Measurements from ENCODE around the gene GPR61.

DNA sequence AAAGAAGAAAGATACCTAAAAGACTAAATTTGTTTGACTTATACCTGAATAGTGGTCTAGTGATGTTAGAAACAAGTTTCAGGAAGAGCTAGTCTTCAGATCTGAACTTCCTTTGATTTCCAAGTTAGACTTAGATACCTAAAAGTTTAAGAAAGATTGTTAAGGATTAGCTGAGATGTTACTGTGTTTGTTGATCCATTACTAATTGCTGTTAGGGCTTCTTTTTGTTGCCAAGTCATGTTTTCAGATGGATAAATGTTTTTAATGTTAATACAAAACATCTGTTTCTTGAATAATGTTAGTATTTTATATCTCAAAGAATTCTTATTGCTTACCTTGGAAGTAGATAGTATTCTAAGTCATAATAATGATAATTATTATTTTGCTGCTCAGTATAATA is 20.3 kb downstream of the GPR61 start:
- TF ChIP-seq, protein P1, sequence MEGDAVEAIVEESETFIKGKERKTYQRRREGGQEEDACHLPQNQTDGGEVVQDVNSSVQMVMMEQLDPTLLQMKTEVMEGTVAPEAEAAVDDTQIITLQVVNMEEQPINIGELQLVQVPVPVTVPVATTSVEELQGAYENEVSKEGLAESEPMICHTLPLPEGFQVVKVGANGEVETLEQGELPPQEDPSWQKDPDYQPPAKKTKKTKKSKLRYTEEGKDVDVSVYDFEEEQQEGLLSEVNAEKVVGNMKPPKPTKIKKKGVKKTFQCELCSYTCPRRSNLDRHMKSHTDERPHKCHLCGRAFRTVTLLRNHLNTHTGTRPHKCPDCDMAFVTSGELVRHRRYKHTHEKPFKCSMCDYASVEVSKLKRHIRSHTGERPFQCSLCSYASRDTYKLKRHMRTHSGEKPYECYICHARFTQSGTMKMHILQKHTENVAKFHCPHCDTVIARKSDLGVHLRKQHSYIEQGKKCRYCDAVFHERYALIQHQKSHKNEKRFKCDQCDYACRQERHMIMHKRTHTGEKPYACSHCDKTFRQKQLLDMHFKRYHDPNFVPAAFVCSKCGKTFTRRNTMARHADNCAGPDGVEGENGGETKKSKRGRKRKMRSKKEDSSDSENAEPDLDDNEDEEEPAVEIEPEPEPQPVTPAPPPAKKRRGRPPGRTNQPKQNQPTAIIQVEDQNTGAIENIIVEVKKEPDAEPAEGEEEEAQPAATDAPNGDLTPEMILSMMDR (IDR thresholded peaks at IDR 0.05; ENCODE audit: insufficient read depth, low read length, poor library complexity, severe bottlenecking), result no peak
- no peak for TF ChIP-seq EZH2phosphoT487 (conservative IDR thresholded peaks at IDR 0.05; ENCODE audit: low read length)

Measured in SU-DHL-6 (cell line).